ENCODE results near the gene TWIST2.

The TWIST2 gene

DNA sequence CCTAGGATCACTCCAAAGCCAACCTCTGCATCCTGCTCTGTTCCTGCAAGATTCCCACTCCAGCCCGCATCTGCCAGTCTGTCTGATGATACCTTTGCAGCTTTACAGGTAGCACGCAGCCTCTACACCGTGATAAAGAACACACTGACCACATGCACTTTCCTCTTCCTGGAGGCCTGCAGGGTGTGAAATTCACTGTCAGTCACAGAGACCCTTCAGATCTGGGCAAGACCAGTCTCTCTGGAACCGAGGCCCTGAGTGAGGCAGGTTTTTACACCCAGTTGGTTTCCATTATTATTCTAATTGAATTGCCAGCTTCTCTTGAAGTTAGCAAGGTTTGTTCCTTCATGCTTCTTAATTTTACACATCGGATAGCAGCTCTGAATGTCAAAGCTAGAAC is 30.5 kb upstream of the TWIST2 start:
- H3K4me3 ChIP-seq (replicated peaks; ENCODE audit: insufficient read depth, low read length) = no peak overlapping the region
- no peak for DNase-seq (ENCODE audit: low read depth in 1 of 2, low spot score in 1 of 2)
- H3K27ac ChIP-seq (replicated peaks) = no peak overlapping the region
- no peaks in the 10 kb centered on the region for H3K27me3 ChIP-seq (ENCODE audit: insufficient read depth, poor library complexity, severe bottlenecking)
- TF ChIP-seq GABPA (IDR thresholded peaks at IDR 0.05; ENCODE audit: low read depth) (no peak), SPI1 (IDR thresholded peaks at IDR 0.05; ENCODE audit: borderline replicate concordance, low read depth) (no peak), POLR2AphosphoS5 (IDR thresholded peaks at IDR 0.05; ENCODE audit: low read depth) (no peak)
- TF ChIP-seq, protein P1, sequence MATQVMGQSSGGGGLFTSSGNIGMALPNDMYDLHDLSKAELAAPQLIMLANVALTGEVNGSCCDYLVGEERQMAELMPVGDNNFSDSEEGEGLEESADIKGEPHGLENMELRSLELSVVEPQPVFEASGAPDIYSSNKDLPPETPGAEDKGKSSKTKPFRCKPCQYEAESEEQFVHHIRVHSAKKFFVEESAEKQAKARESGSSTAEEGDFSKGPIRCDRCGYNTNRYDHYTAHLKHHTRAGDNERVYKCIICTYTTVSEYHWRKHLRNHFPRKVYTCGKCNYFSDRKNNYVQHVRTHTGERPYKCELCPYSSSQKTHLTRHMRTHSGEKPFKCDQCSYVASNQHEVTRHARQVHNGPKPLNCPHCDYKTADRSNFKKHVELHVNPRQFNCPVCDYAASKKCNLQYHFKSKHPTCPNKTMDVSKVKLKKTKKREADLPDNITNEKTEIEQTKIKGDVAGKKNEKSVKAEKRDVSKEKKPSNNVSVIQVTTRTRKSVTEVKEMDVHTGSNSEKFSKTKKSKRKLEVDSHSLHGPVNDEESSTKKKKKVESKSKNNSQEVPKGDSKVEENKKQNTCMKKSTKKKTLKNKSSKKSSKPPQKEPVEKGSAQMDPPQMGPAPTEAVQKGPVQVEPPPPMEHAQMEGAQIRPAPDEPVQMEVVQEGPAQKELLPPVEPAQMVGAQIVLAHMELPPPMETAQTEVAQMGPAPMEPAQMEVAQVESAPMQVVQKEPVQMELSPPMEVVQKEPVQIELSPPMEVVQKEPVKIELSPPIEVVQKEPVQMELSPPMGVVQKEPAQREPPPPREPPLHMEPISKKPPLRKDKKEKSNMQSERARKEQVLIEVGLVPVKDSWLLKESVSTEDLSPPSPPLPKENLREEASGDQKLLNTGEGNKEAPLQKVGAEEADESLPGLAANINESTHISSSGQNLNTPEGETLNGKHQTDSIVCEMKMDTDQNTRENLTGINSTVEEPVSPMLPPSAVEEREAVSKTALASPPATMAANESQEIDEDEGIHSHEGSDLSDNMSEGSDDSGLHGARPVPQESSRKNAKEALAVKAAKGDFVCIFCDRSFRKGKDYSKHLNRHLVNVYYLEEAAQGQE (IDR thresholded peaks at IDR 0.05; ENCODE audit: insufficient replicate concordance, low read depth) = no peak
- TF ChIP-seq, protein P2, sequence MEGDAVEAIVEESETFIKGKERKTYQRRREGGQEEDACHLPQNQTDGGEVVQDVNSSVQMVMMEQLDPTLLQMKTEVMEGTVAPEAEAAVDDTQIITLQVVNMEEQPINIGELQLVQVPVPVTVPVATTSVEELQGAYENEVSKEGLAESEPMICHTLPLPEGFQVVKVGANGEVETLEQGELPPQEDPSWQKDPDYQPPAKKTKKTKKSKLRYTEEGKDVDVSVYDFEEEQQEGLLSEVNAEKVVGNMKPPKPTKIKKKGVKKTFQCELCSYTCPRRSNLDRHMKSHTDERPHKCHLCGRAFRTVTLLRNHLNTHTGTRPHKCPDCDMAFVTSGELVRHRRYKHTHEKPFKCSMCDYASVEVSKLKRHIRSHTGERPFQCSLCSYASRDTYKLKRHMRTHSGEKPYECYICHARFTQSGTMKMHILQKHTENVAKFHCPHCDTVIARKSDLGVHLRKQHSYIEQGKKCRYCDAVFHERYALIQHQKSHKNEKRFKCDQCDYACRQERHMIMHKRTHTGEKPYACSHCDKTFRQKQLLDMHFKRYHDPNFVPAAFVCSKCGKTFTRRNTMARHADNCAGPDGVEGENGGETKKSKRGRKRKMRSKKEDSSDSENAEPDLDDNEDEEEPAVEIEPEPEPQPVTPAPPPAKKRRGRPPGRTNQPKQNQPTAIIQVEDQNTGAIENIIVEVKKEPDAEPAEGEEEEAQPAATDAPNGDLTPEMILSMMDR (IDR thresholded peaks at IDR 0.05; ENCODE audit: insufficient read depth, low read length) = no peak

DNA sequence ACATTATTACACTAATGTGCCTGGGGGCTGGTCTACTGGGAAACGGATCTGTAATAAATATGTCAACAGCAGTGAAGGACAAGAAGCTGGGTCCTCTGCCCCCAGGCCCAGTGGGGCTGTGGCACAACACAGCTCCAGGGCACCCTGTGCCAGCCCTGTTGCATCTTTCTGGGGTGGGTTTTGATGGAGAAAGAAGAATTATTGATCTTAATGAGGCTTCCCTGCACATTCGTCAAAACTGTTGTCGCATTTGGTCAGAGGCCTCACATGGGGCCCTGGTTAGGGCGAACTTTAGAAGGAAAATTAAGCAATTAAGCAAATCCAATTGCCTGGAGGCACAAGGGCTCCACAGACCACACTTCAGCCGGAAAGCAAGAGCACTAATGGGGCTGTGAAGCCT is 30.0 kb upstream of the TWIST2 start:
- H3K4me3 ChIP-seq (replicated peaks; ENCODE audit: insufficient read depth, low read length) = no peak overlapping the region
- no peak for DNase-seq (ENCODE audit: low read depth in 1 of 2, low spot score in 1 of 2)
- no peak for TF ChIP-seq POLR2AphosphoS5 (IDR thresholded peaks at IDR 0.05; ENCODE audit: low read depth)
- TF ChIP-seq, protein P2 (IDR thresholded peaks at IDR 0.05; ENCODE audit: insufficient read depth, low read length) = no peak
- TF ChIP-seq GABPA (IDR thresholded peaks at IDR 0.05; ENCODE audit: low read depth) = no peak
- TF ChIP-seq SPI1 (IDR thresholded peaks at IDR 0.05; ENCODE audit: borderline replicate concordance, low read depth) = no peak
- TF ChIP-seq, protein P1 (IDR thresholded peaks at IDR 0.05; ENCODE audit: insufficient replicate concordance, low read depth) = no peak
- no peaks in the 10 kb centered on the region for H3K27me3 ChIP-seq (ENCODE audit: insufficient read depth, poor library complexity, severe bottlenecking)
- no peak overlapping the region for H3K27ac ChIP-seq (replicated peaks)

DNA sequence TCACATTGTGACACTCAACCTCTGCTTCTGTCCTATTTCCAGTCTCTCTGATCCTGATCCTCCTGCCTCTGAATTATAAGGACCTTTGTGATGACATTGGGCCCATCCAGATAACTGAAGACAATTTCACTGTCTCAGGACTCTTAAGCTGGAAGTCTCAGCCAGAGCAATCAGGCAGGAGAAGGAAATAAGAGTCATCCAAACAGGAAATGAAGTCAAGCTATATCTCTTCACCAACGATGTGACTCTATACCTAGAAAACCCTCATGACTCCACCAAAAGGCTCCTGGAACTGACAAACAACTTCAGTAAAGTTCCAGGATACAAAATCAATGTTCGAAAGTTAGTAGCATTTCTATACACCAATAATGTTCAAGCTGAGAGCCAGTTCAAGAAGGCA is 29.3 kb upstream of the TWIST2 start:
- Histone ChIP-seq H3K27ac (replicated peaks) (no peak overlapping the region), H3K27me3 (ENCODE audit: insufficient read depth, poor library complexity, severe bottlenecking) (no peaks in the 10 kb centered on the region), H3K4me3 (replicated peaks; ENCODE audit: insufficient read depth, low read length) (no peak overlapping the region)
- DNase-seq (ENCODE audit: low read depth in 1 of 2, low spot score in 1 of 2) = no peak
- TF ChIP-seq POLR2AphosphoS5 (IDR thresholded peaks at IDR 0.05; ENCODE audit: low read depth) = no peak

DNA sequence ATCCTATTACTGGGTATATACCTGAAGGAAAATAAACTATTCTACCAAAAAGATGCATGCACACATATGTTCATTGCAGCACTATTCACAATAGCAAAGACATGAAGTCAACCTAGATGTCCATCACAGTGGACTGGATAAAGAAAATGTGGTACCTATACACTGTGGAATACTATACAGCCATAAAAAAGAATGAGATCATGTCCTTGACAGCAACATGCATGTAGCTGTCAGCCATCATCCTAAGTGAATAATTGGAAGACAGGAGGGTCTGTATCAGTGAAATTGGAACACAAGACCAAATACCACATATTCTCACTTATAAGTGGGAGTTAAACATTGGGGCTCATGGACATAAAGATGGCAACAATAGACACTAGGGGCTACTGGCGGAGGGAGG is 27.7 kb upstream of the TWIST2 start:
- H3K27ac ChIP-seq (replicated peaks) = no peak overlapping the region
- TF ChIP-seq POLR2AphosphoS5 (IDR thresholded peaks at IDR 0.05; ENCODE audit: low read depth) = no peak
- no peak for DNase-seq (ENCODE audit: low read depth in 1 of 2, low spot score in 1 of 2)
- no peaks in the 10 kb centered on the region for H3K27me3 ChIP-seq (ENCODE audit: insufficient read depth, poor library complexity, severe bottlenecking)
- H3K4me3 ChIP-seq (replicated peaks; ENCODE audit: insufficient read depth, low read length) = no peak overlapping the region

DNA sequence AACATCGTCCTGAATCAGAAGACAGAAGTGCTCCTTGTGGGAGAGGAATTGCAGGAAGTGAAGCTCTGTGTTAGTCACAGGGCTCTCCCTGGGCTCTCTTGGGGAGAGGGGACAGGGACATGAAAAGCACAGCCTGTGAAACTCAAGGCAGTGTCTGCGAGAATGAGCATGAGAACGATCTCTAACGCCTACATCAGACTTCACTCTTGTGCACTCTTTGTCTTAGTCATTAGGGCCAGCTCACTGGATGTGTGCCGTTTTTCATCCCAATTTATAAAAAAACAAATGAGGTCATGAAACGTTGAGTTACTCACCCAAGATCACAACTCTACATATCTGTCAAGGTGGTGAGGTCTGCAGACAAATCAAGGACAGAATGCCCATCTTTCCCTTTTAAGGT is 27.0 kb upstream of the TWIST2 start:
- Histone ChIP-seq H3K4me3 (replicated peaks; ENCODE audit: insufficient read depth, low read length) (no peak overlapping the region), H3K27ac (replicated peaks) (no peak overlapping the region), H3K27me3 (ENCODE audit: insufficient read depth, poor library complexity, severe bottlenecking) (no peaks in the 10 kb centered on the region)
- no peak for TF ChIP-seq SPI1 (IDR thresholded peaks at IDR 0.05; ENCODE audit: borderline replicate concordance, low read depth)
- no peak for TF ChIP-seq GABPA (IDR thresholded peaks at IDR 0.05; ENCODE audit: low read depth)
- no peak for DNase-seq (ENCODE audit: low read depth in 1 of 2, low spot score in 1 of 2)

Measured in HL-60 (cell line).